SK-N-SH (cell line): Measurements from ENCODE around the gene DTX1. TPM values are rescaled to one million over a fixed set of nuclear protein-coding genes. Genes with fewer than 3 reads are reported as not detected.

Source experiments
- CTCF ChIA-PET: fragments of 300-600, 350-600 bp; formaldehyde crosslinking; extraction: SDS; loops from one replicate; lab custom pipeline; 2021; lab: Yijun Ruan, JAX
- POLR2A ChIA-PET: fragments of 350-600 bp; sonication (Branson Sonifier 250); formaldehyde crosslinking; extraction: SDS; loops from one replicate; lab custom pipeline; 2020; ENCODE audit warnings: antibody characterized with exemption, inconsistent platforms; lab: Yijun Ruan, JAX
- DNase-seq: peaks from one replicate; pipeline ENCODE4 v3.0.0; 2012
- H2AFZ ChIP-seq: fragments of 200-600 bp; sonication (generic); 2 replicates; pipeline ENCODE4 v1.8.1; 2016; ENCODE audit warnings: antibody characterized with exemption, mild to moderate bottlenecking, low read depth
- H3F3A ChIP-seq: fragments of 200-600 bp; sonication (generic); replicated peaks from 2 replicates; pipeline ENCODE3; 2016; ENCODE audit warnings: antibody characterized with exemption, mild to moderate bottlenecking; ENCODE audit not compliant: insufficient read depth
- H3K27ac ChIP-seq, 2 experiments: fragments of 200-500 bp in 1 of 2; fragments of 200-600 bp in 1 of 2; sonication (Bioruptor generic) in 1 of 2; sonication (generic), shearing (Covaris generic) in 1 of 2; 2 replicates each; pipeline versions ENCODE4 v1.5.1 to v1.6.1; 2014 to 2016; ENCODE audit warnings: low read depth in 2 of 2, inconsistent platforms in 1 of 2, low read length in 1 of 2, mild to moderate bottlenecking in 1 of 2, mixed read lengths in 1 of 2
- H3K27me3 ChIP-seq: fragments of 200-600 bp; sonication (generic), shearing (Covaris generic); 2 replicates; pipeline ENCODE4 v1.6.1; 2016; ENCODE audit warnings: mixed run types; ENCODE audit not compliant: insufficient read depth
- H3K36me3 ChIP-seq, 2 experiments: fragments of 200-500 bp in 1 of 2; fragments of 200-600 bp in 1 of 2; sonication (Bioruptor generic) in 1 of 2; sonication (generic) in 1 of 2; replicated peaks in 1 of 2; 2 replicates each; pipeline versions ENCODE3 to v1.5.1; 2014 to 2016; ENCODE audit warnings: low read length in 1 of 2, mild to moderate bottlenecking in 1 of 2; ENCODE audit not compliant: insufficient read depth in 2 of 2, control insufficient read depth in 1 of 2
- H3K4me1 ChIP-seq, 2 experiments: fragments of 200-500 bp in 1 of 2; fragments of 200-600 bp in 1 of 2; sonication (Bioruptor generic) in 1 of 2; sonication (generic), shearing (Covaris generic) in 1 of 2; 2 replicates each; pipeline versions ENCODE4 v1.5.1 to v1.6.1; 2014 to 2016; ENCODE audit warnings: low read depth in 1 of 2, low read length in 1 of 2, mixed run types in 1 of 2; ENCODE audit not compliant: insufficient read depth in 2 of 2, control insufficient read depth in 1 of 2
- H3K4me2 ChIP-seq: fragments of 200-600 bp; sonication (generic), shearing (Covaris generic); 2 replicates; pipeline ENCODE4 v1.6.1; 2017; ENCODE audit warnings: mixed run types
- H3K4me3 ChIP-seq, 2 experiments: fragments of 200-500 bp in 1 of 2; fragments of 200-600 bp in 1 of 2; sonication (Bioruptor generic) in 1 of 2; sonication (generic), shearing (Covaris generic) in 1 of 2; 2 replicates each; pipeline versions ENCODE4 v1.5.1 to v1.8.1; 2014 to 2016; ENCODE audit warnings: low read depth in 2 of 2, inconsistent platforms in 1 of 2, low read length in 1 of 2, mild to moderate bottlenecking in 1 of 2, mixed read lengths in 1 of 2, moderate library complexity in 1 of 2
- H3K79me2 ChIP-seq: fragments of 200-600 bp; sonication (generic); 2 replicates; pipeline ENCODE4 v1.8.1; 2017; ENCODE audit warnings: mild to moderate bottlenecking; ENCODE audit not compliant: insufficient read depth
- H3K9ac ChIP-seq: fragments of 200-600 bp; sonication (generic); 2 replicates; pipeline ENCODE4 v1.6.1; 2017; ENCODE audit warnings: mixed run types
- H3K9me2 ChIP-seq: fragments of 200-600 bp; sonication (generic); 2 replicates; pipeline ENCODE4 v1.6.1; 2017; ENCODE audit warnings: mixed run types
- H3K9me3 ChIP-seq: fragments of 200-600 bp; sonication (generic); 2 replicates; pipeline ENCODE4 v1.6.1; 2017; ENCODE audit warnings: mixed run types, mild to moderate bottlenecking, moderate library complexity
- H4K20me1 ChIP-seq: fragments of 200-600 bp; sonication (generic); 2 replicates; pipeline ENCODE4 v1.6.1; 2017; ENCODE audit warnings: mild to moderate bottlenecking, mixed run types; ENCODE audit not compliant: insufficient read depth
- EP300 ChIP-seq, 2 experiments: IDR thresholded peaks; 2 replicates each; pipeline versions ENCODE4 v1.4.0 to v1.6.1; 2012; ENCODE audit warnings: borderline replicate concordance in 1 of 2, low read depth in 1 of 2, low read length in 1 of 2
- FOSL2 ChIP-seq: IDR thresholded peaks from 2 replicates; pipeline ENCODE4 v1.4.0; 2012; ENCODE audit warnings: low read depth, mild to moderate bottlenecking, moderate library complexity, borderline replicate concordance
- FOXM1 ChIP-seq: IDR thresholded peaks from 2 replicates; pipeline ENCODE4 v1.4.0; 2012; ENCODE audit warnings: low read depth, mild to moderate bottlenecking
- IRF3 ChIP-seq: fragments of 150-350 bp; IDR thresholded peaks from 2 replicates; pipeline ENCODE4 v1.6.1; 2016; ENCODE audit warnings: mild to moderate bottlenecking, low read depth, low read length
- JUND ChIP-seq: IDR thresholded peaks from 2 replicates; pipeline ENCODE4 v1.4.0; 2012
- MAX ChIP-seq: IDR thresholded peaks from 2 replicates; pipeline ENCODE4 v1.4.0; 2012; ENCODE audit warnings: low read depth
- MEF2A ChIP-seq: IDR thresholded peaks from 2 replicates; pipeline ENCODE4 v1.4.0; 2012; ENCODE audit warnings: low read depth, borderline replicate concordance
- MXI1 ChIP-seq: IDR thresholded peaks from 2 replicates; pipeline ENCODE4 v1.6.1; 2012; ENCODE audit warnings: mild to moderate bottlenecking, low read depth, low read length, improper control_type of control experiment
- NRF1 ChIP-seq: IDR thresholded peaks from 2 replicates; pipeline ENCODE4 v1.6.1; 2012; ENCODE audit warnings: low read depth, mild to moderate bottlenecking, low read length
- RAD21 ChIP-seq: IDR thresholded peaks from 2 replicates; pipeline ENCODE4 v1.6.1; 2012; ENCODE audit warnings: mild to moderate bottlenecking, low read length
- RFX5 ChIP-seq: IDR thresholded peaks from 2 replicates; pipeline ENCODE4 v1.6.1; 2012; ENCODE audit warnings: mild to moderate bottlenecking, improper control_type of control experiment, low read length
- SMC3 ChIP-seq: IDR thresholded peaks from 2 replicates; pipeline ENCODE4 v1.6.1; 2012; ENCODE audit warnings: low read depth, low read length, improper control_type of control experiment
- TCF12 ChIP-seq: IDR thresholded peaks from 2 replicates; pipeline ENCODE4 v1.4.0; 2012
- TEAD4 ChIP-seq: IDR thresholded peaks from 2 replicates; pipeline ENCODE4 v1.4.0; 2012; ENCODE audit warnings: mild to moderate bottlenecking, borderline replicate concordance; ENCODE audit not compliant: insufficient read depth
- YY1 ChIP-seq: IDR thresholded peaks from 2 replicates; pipeline ENCODE4 v1.4.0; 2012; ENCODE audit warnings: low read depth, mild to moderate bottlenecking
- ZBTB33 ChIP-seq: IDR thresholded peaks from 2 replicates; pipeline ENCODE4 v1.4.0; 2012; ENCODE audit warnings: low read depth, borderline replicate concordance
- WGBS: methylation state at CpG from one replicate; pipeline ENCODE4 v1.1.6; 2017; ENCODE audit warnings: low lambda C conversion rate; 5-methylcytosine and 5-hydroxymethylcytosine counted together
- polyA plus RNA-seq, 3 experiments: library from polyadenylated mRNA; depleted of rRNA; stranded (reverse); fragments of >200 nt; gene quantifications; 2 replicates each; pipeline ENCODE4 v1.2.3, GENCODE V29; 2012
- TF ChIP-seq, protein P1 (sequence below): IDR thresholded peaks from 2 replicates; pipeline ENCODE4 v1.6.1; 2012; ENCODE audit warnings: mild to moderate bottlenecking, low read depth, low read length, moderate library complexity

Gene DTX1
- polyA plus RNA-seq, 1 of the 3 experiments (the other 2 are of a cell fraction) = 0.72 TPM

- POLR2A ChIA-PET = no interaction called here
- Histone ChIP-seq H3K36me3 (no peaks in the 10 kb centered on the region), H3K79me2 (no peaks in the 10 kb centered on the region), H3K4me1 (peaks cover 0 to 16% of the 10 kb centered on the region in 2 experiments; a peak in 1 of 4 replicates), H3K27ac (peak overlapping the region in 1 of 2 experiments; percentile 60; a peak in 2 of 4 replicates), H3K4me2 (no peak overlapping the region), H2AFZ (no peak overlapping the region), H3K27me3 (peaks cover 14% of the 10 kb centered on the region; the same call in 1 of the 2 replicates), H3K9ac (no peak overlapping the region), H3K9me2 (no peaks in the 10 kb centered on the region), H4K20me1 (no peaks in the 10 kb centered on the region), H3K9me3 (no peaks in the 10 kb centered on the region), H3F3A (no peaks in the 10 kb centered on the region), H3K4me3 (peak overlapping the region in 1 of 2 experiments; percentile 58; a peak in 2 of 4 replicates)
- WGBS = 68% methylated on average over 23 of the region's 44 CpGs
- DNase-seq = no peak
- CTCF ChIA-PET = interaction anchor here (1.2 to 3.5 kb wide), 4 partner anchors 8 to 116 kb away, joined by 3 to 19 read pairs (median 4); no protein-coding TSS in a partner anchor
- TF ChIP-seq SMC3 (no peak), MAX (no peak), TEAD4 (no peak), FOSL2 (no peak), EP300 (IDR thresholded peaks at IDR 0.05; ENCODE audit: borderline replicate concordance in 1 of 2, low read depth in 1 of 2, low read length in 1 of 2) (no peak), RAD21 (no peak), MXI1 (no peak), MEF2A (no peak), FOXM1 (no peak), NRF1 (no peak)
Observed at GRCh38 chr12:113057565-113058485, 1.3 kb downstream of the DTX1 start.

DNA sequence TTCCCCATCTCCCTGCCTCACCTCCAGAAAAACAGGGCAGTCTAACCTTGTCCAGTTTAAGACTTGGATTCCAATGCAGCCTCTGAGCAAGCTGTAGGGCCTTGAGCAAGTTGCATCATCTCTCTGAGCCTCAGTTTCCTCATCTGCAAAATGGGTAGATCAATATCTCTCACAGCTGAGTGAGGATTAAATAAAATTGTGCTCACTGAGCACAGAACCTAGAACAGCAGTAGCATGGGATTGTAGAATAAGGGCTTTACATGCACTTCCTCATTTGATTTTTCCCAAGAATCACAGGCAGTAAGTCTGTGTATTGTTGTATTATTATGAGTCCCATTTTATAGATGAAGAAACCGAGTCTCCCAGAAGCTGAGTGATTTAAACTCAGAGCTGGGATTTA lies 2.0 kb downstream of the DTX1 start:
- no peaks in the 10 kb centered on the region for H3F3A ChIP-seq
- no peak overlapping the region for H3K4me2 ChIP-seq
- H3K27ac ChIP-seq = no peak overlapping the region
- peaks cover 14% of the 10 kb centered on the region; the same call in 1 of the 2 replicates for H3K27me3 ChIP-seq
- no peak overlapping the region for H2AFZ ChIP-seq
- TF ChIP-seq IRF3 (no peak), TEAD4 (no peak), RFX5 (no peak), YY1 (no peak), ZBTB33 (no peak), MAX (no peak), TCF12 (no peak), JUND (no peak)
- TF ChIP-seq, protein P1, sequence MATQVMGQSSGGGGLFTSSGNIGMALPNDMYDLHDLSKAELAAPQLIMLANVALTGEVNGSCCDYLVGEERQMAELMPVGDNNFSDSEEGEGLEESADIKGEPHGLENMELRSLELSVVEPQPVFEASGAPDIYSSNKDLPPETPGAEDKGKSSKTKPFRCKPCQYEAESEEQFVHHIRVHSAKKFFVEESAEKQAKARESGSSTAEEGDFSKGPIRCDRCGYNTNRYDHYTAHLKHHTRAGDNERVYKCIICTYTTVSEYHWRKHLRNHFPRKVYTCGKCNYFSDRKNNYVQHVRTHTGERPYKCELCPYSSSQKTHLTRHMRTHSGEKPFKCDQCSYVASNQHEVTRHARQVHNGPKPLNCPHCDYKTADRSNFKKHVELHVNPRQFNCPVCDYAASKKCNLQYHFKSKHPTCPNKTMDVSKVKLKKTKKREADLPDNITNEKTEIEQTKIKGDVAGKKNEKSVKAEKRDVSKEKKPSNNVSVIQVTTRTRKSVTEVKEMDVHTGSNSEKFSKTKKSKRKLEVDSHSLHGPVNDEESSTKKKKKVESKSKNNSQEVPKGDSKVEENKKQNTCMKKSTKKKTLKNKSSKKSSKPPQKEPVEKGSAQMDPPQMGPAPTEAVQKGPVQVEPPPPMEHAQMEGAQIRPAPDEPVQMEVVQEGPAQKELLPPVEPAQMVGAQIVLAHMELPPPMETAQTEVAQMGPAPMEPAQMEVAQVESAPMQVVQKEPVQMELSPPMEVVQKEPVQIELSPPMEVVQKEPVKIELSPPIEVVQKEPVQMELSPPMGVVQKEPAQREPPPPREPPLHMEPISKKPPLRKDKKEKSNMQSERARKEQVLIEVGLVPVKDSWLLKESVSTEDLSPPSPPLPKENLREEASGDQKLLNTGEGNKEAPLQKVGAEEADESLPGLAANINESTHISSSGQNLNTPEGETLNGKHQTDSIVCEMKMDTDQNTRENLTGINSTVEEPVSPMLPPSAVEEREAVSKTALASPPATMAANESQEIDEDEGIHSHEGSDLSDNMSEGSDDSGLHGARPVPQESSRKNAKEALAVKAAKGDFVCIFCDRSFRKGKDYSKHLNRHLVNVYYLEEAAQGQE = no peak
- TF ChIP-seq, all 33 proteins: peak for 0
- no peaks in the 10 kb centered on the region for H3K9me3 ChIP-seq
- no peak for DNase-seq
- H3K4me1 ChIP-seq = peaks cover 0 to 16% of the 10 kb centered on the region in 2 experiments; a peak in 1 of 4 replicates
- ChIA-PET CTCF (interaction anchor here (1.3 to 3.5 kb wide), 3 partner anchors 9 to 115 kb away, joined by 3 to 19 read pairs (median 6); no protein-coding TSS in a partner anchor), POLR2A (no interaction called here)
- 67% methylated on average over 1 of the region's 1 CpG for WGBS
- H3K79me2 ChIP-seq = no peaks in the 10 kb centered on the region
- H3K4me3 ChIP-seq = no peak overlapping the region
- no peaks in the 10 kb centered on the region for H3K9me2 ChIP-seq
- H4K20me1 ChIP-seq = no peaks in the 10 kb centered on the region
- no peak overlapping the region for H3K9ac ChIP-seq
- H3K36me3 ChIP-seq = no peaks in the 10 kb centered on the region
